GM19351 (cell line): Measurements from ENCODE around the gene ERICH4.

Experiments used
- ATAC-seq: cut with Tn5 transposase; IDR thresholded peaks from one replicate; pipeline ENCODE4 v1.9.1; 2021; ENCODE audit warnings: mild to moderate bottlenecking, moderate library complexity; ENCODE audit not compliant: unreplicated experiment

ERICH4 gene

GRCh38 chr19:41413947-41414346 lies 29.0 kb upstream of the ERICH4 start:
- no peak for ATAC-seq

GRCh38 chr19:41414461-41414860 lies 28.5 kb upstream of the ERICH4 start:
- ATAC-seq = no peak

- no peak for ATAC-seq
Measured at GRCh38 chr19:41415154-41415571, 27.8 kb upstream of the ERICH4 start.

- no peak for ATAC-seq
Measured at GRCh38 chr19:41416194-41416674, 26.7 kb upstream of the ERICH4 start.

GRCh38 chr19:41420101-41420880 lies 22.7 kb upstream of the ERICH4 start:
- ATAC-seq = no peak

- no peak for ATAC-seq
Measured at GRCh38 chr19:41421314-41421713, 21.6 kb upstream of the ERICH4 start.

- no peak for ATAC-seq
Measured at GRCh38 chr19:41421973-41422372, 21.0 kb upstream of the ERICH4 start.

- no peak for ATAC-seq
Measured at GRCh38 chr19:41422456-41422855, 20.5 kb upstream of the ERICH4 start.

- no peak for ATAC-seq
Measured at GRCh38 chr19:41422955-41423354, 20.0 kb upstream of the ERICH4 start.

GRCh38 chr19:41424335-41425173 lies 18.4 kb upstream of the ERICH4 start:
- ATAC-seq = no peak

GRCh38 chr19:41425174-41426115 lies 17.5 kb upstream of the ERICH4 start:
- ATAC-seq = no peak

- no peak for ATAC-seq
Measured at GRCh38 chr19:41426116-41426841, 16.7 kb upstream of the ERICH4 start.

- no peak for ATAC-seq
Measured at GRCh38 chr19:41426952-41427646, 15.9 kb upstream of the ERICH4 start, which contains the start of gene B3GNT8. B3GNT8 (minus strand) TSS chr19:41427374; CDS start chr19:41426778, 596 bp downstream.

GRCh38 chr19:41427647-41428480 lies 15.1 kb upstream of the ERICH4 start:
- ATAC-seq = no peak

- ATAC-seq = no peak
Measured at GRCh38 chr19:41428481-41428859, 14.5 kb upstream of the ERICH4 start.

- no peak for ATAC-seq
Measured at GRCh38 chr19:41430922-41431321, 12.0 kb upstream of the ERICH4 start.

GRCh38 chr19:41431426-41432386 lies 11.2 kb upstream of the ERICH4 start:
- ATAC-seq = no peak
